GM18951 (cell line): ENCODE measurements around the gene SLC25A41.

ENCODE experiments used
- POLR2A ChIP-seq: IDR thresholded peaks from 4 replicates; pipeline ENCODE4 v1.6.1; 2011; ENCODE audit warnings: mild to moderate bottlenecking; ENCODE audit not compliant: insufficient read length, insufficient read depth; ENCODE audit errors: extremely low read depth
- in situ Hi-C: fragments of 300-500 bp; cut with MboI; formaldehyde crosslinking; loops from one replicate; pipeline ENCODE4 v1.12.0; 2022; ENCODE audit warnings: low sequenced_read_pairs, mixed read lengths, inconsistent platforms; ENCODE audit not compliant: unreplicated experiment

The SLC25A41 gene

GRCh38 chr19:6471076-6471475 is 37.5 kb upstream of the SLC25A41 start:
- in situ Hi-C loops: no loop called here
- TF ChIP-seq POLR2A: no peak

GRCh38 chr19:6470173-6470572 is 36.6 kb upstream of the SLC25A41 start:
- in situ Hi-C loops: no loop called here
- no peak for TF ChIP-seq POLR2A

GRCh38 chr19:6467384-6467783 is 33.8 kb upstream of the SLC25A41 start:
- no peak for TF ChIP-seq POLR2A
- in situ Hi-C loops: no loop called here

- in situ Hi-C loops: no loop called here
- no peak for TF ChIP-seq POLR2A
Observed at GRCh38 chr19:6466526-6467248, 33.1 kb upstream of the SLC25A41 start.

- in situ Hi-C loops: no loop called here
- no peak for TF ChIP-seq POLR2A
Observed at GRCh38 chr19:6465663-6466062, 32.1 kb upstream of the SLC25A41 start.

- TF ChIP-seq POLR2A: no peak
- in situ Hi-C loops: no loop called here
Observed at GRCh38 chr19:6465006-6465405, 31.4 kb upstream of the SLC25A41 start.

- in situ Hi-C loops: no loop called here
- no peak for TF ChIP-seq POLR2A
Observed at GRCh38 chr19:6464070-6464873, 30.7 kb upstream of the SLC25A41 start, which contains the start of gene CRB3. Gene CRB3, plus strand, starts transcription at chr19:6464271. Its CDS starts 431 bp downstream, at chr19:6464702.

GRCh38 chr19:6460099-6460884 is 26.7 kb upstream of the SLC25A41 start:
- TF ChIP-seq POLR2A: peak; percentile 68
- in situ Hi-C loops: no loop called here

- in situ Hi-C loops: no loop called here
- peak; percentile 56 for TF ChIP-seq POLR2A
Observed at GRCh38 chr19:6459262-6460098, 25.9 kb upstream of the SLC25A41 start, which contains the start of gene SLC25A23. Gene SLC25A23, minus strand, starts transcription at chr19:6459792. Its CDS starts 164 bp downstream, at chr19:6459628.

GRCh38 chr19:6458695-6459261 is 25.2 kb upstream of the SLC25A41 start:
- TF ChIP-seq POLR2A: no peak
- in situ Hi-C loops: no loop called here

GRCh38 chr19:6457958-6458694 is 24.6 kb upstream of the SLC25A41 start:
- in situ Hi-C loops: no loop called here
- no peak for TF ChIP-seq POLR2A
